Measurements from ENCODE around the gene DUSP14.
"Not testable (repeated sequence)": the region's sequence is repeated elsewhere in the genome, so short reads cannot be mapped to it uniquely, and the experiment has no call there.

The DUSP14 gene

GRCh38 chr17:37485938-37486570 lies 3.6 kb upstream of the DUSP14 start:
- FAIRE-seq = no peak

DNA sequence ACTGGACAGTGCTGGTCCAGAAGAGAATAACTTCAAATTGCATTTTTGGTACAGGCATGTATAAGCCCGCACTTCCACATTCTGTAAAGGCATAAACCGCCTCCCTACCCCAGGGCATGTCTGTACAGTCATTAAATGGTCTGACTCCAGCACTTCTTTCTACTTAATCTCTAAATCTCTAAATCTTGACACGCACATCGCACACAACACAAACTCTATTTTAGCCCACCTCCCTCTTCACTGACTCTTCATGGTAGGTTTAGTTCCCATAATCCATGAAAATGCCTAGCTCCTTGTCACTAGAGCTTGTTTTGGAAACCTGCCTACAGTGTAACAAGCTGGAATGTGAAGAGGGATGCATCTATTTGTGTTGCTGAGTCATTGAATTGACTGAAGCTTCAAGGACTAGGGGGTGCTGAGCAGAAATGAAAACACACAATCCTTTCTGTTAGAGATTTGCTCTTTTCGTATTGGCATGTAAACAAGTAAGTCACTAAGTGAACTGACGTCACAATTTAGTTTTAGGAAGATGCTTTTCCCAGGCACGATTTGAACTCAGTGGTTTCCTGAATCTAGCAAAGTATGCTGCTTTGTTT lies 1.6 kb upstream of the DUSP14 start:
- FAIRE-seq = no peak

DNA sequence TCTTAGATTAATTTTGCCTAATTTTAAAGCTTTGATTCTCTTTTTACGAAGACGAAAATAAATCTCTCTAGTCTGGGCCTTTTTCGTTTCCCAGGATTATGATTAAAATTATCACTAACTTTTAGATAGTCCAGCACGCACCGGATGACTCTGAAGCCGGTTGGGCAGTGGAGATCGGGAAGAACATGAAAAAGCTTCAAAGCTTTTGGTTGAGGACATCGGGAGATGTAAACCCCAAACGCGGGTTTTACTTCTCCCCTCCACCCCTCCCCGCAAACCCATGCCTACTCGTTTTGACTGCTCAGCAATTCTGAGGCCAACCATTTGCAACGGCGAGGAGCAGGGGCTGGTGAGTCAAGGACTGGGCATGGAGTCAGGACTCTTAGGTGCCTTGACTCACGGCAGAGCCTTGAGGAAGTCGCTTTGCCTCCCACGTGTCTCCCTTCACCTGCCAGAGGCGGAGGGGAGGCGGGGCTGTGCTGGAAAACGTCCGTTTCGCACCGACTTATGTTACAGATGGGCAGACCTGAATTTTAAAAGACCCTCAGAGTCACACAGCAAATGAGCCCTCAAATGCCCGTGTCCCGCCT lies 989 bp upstream of the DUSP14 start:
- FAIRE-seq = no peak

DNA sequence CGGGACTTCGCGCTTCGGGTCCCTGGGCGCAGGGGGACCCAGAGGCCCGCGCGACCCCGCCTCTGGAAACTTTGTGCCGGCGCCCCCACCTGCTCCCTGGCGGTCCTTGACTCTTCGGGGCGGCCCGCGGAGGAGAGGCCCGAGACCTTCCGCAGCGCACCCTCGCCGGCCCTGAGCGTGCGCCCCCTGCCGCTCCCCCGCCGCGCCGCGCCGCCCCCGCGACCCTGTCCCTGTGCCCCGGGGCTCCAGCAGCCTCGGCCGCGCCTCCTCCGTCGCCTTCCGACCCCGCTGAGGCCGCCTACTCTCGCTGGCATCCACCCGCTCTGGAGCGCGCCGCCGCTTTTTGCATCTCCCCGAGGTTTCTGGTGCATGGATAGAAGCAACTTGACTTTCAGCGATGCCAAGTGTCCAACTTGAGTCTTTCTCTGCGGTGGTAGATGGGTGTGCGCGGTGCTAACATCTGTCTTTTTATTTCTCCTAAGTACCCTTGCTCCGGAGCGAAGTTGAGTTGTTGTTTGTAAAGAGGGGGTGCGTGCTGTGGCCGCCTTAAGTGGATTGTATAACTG lies 414 bp downstream of the DUSP14 start:
- no peak for FAIRE-seq

DNA sequence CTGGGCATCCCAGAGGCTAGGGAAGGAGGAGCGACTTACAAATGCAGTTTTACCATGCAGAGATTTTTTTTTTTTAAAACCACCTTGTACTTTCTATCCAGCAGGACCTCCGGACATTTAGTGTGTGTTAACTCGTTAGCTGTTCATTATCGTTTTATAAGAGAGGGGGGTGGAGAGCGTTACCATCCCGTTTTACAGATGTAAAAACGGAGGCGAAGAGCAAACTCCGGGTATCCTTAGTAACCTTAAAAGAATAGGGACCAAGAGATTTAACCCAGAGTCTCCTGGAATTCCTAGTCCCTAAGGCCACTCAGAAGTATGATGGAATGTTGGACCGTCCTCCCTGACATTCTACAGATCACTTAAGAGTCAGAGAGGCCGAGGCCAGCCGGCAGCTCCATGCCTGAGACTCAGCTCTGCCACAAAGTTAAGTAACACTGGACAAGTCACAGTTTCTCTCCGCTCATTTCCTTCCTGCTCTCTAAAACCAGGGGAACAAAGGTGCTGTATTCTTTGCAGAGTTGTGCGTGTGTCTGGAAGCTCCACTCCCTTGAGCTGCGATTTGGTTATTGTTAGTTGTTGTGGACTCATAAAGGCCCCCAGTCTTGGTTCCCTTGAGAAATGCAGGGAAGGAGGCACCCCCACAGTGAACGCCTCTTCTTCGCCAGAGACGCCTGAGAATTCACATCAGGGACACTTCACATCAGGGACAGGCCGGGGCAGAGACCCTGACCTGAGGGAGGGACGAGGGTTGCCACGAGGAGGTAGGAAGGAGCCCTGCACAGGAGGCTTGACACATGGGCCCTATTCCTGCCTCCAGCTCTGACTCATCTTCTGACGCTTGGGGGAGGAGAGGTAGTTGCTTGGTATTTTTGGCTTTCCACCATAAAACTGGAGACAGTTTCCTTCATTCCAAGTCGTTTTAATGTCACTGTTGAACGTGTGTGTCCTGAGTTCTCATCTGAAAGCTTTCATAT lies 1.2 kb downstream of the DUSP14 start:
- FAIRE-seq = no peak

DNA sequence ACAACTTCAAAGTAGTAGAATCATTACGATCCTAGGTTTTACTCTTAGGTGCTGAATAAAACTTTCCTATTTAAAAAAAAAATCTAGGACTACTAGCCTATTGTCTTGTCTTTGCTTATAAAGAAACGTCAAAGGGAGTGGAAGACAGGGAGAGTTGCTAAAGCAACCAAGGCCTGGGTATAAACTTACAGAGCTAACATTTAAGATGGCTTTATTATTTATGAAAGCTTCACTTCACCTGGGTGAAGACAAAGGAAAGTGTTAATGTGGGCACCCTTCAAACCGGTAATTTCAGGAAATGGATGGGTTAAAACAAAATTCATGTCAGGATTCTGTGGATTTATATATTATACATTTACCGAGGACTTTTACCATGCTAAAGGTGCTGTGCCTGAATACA lies 2.5 kb downstream of the DUSP14 start:
- FAIRE-seq = no peak

- FAIRE-seq = no peak
These were observed 3.7 kb downstream of the DUSP14 start for GRCh38 chr17:37493249-37494027.

DNA sequence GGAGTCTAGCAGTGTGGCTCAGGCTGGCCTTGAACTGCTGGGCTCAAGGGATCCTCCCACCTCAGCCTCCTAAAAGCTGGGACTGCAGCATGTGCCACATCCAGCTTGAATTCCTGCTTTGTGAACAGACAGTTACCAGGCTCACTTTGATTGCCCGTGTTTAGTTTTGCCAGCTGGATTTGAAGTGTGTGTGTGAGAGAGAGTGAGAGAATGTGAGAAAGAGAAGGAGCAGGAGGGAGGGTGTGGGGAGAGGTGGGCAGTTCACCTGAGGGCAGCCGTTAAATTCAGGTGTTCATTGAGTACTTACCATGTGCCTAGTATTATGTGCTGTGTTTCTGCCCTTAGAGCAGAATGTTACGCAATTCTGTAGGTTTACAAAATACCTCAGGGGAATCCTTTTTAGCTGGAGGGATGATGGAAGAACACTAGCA lies 4.7 kb downstream of the DUSP14 start:
- no peak for FAIRE-seq

DNA sequence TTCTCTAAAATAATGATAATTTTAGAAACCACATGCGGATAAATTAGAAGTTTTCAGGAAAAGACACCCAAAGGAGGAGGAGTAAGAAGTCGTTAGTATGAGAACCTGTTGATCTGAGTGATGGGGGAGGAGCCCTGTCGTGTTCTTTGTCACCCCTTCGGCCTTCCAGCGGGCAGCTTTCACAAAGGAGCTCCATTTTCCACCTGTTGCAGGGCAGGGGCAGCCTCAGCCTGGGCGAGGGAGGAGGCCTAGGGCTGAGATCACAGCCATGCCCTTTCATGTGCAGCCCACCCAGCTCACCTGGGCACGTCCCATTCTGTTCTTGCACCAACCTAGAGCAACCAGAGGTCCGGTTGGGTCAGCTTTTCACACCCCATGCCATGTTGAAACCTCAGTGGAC lies 5.3 kb downstream of the DUSP14 start:
- no peak for FAIRE-seq

DNA sequence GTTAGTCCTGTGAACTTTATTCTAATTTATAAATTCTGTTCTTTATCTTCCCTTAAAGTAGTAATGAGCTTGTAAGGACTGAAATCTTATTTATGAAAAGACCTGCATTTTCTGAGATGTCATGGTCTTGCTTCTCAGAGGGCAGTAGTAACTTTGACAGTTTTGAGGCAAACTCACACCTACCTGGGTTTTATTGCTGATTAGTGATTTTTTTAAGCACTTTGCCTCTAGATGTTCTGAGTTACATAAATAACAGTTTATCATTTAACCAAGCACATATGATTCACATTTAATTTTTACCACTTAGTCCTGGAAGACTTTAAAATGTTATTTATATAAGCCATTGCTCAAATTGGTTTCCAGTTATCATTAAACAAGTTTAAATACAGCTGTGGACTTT lies 10.7 kb downstream of the DUSP14 start:
- FAIRE-seq = no peak

GRCh38 chr17:37502009-37502936 lies 12.6 kb downstream of the DUSP14 start:
- no peak for FAIRE-seq

DNA sequence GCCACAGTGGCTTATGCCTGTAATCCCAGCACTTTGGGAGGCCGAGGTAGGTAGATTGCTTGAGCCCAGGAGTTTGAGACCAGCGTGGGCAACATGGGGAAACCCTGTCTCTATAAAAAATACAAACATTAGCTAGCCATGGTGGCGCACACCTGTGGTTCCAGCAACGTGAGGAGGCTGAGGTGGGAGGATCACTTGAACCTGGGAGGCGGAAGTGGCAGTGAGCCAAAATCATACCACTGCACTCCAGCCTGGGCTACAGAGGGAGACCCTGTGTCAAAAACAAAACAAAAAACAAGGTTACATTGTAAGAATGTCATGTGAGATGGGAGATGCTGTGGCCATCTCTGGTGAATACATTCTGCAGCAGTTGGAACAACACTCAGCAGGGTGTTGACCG lies 13.5 kb downstream of the DUSP14 start:
- no peak for FAIRE-seq

GRCh38 chr17:37505333-37505732 lies 15.6 kb downstream of the DUSP14 start:
- no peak for FAIRE-seq

- FAIRE-seq = no peak
These were observed 17.0 kb downstream of the DUSP14 start for GRCh38 chr17:37506678-37507077.

DNA sequence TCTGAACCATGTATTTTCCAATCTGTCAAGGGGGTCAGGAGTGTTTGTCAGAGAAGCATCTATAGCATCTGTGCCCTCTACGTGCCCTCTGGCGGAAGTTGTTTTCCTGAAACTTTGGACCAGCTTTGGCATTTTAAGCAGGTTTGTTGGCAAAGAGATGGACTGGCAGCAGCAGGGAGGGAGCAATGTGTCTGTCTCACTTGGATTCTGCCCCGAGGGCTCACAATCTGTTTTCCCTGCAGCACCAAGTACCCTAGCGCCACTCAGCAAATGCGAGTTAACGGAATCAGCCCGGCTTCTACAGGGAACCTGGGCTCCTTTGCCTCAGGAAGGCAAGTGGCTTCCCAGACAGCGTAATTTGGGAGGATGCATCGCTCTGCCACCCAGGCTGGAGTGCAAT lies 17.4 kb downstream of the DUSP14 start:
- FAIRE-seq = no peak

DNA sequence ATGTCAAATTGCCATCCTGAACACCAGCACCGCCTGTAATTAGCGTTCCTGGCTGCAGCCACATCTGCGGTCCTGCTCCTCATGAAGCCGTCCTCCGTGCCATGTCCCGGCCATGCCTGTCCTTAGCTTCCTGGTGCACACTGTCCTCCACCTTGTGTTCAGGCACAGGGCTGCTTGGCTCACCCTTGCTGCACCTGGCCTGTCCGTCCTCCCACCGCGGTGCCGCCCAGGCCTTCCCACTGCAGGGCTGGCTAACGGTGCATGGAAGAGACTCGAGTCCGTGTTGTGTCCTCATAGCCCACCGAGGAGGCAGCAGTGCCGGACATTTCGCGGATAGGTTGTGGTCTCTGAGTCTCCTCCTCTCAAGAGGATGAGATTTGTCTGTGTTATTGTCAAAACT lies 20.4 kb downstream of the DUSP14 start:
- no peak for FAIRE-seq

- not testable (repeated sequence) for FAIRE-seq
These were observed 22.0 kb downstream of the DUSP14 start for GRCh38 chr17:37511642-37512041.

DNA sequence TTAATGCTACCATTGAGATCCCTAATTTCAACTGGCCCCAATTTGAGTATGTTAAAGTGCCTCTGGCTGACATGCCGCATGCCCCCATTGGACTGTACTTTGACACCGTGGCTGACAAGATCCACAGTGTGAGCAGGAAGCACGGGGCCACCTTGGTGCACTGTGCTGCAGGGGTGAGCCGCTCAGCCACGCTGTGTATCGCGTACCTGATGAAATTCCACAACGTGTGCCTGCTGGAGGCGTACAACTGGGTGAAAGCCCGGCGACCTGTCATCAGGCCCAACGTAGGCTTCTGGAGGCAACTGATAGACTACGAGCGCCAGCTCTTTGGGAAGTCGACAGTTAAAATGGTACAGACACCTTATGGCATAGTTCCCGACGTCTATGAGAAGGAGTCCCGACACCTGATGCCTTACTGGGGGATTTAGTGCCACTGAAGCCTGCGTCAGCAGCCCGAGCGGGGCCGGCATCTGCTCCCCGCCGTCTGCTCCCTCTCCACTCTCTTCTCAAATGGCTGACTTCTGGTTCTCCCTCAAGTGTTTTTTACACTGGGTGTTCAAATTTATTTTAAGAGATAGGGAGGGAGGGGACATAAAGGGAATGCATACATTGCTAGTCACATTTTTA lies 22.9 kb downstream of the DUSP14 start:
- FAIRE-seq = no peak

- no peak for FAIRE-seq
These were observed 24.0 kb downstream of the DUSP14 start for GRCh38 chr17:37513711-37514110.

DNA sequence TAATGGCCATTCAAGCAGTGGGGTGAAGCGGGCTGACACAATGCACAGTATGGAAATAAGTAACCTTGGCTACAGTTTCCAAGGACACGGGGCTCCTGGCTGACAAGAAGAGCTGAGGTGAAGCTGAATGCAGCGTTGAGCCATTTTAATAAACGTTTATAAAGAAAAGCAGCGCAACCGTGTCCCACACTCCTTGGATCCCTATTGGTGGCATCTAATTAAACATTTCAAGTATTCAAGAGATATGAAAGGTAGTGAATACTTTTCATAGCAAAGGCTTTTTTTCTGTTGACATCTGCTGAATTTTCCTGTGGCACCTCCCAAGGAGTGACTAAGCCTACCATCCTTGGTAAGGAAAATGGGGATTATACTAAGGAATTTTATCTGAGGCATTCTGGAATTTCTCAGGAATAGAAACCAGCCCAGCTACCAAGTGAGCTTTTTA lies 26.5 kb downstream of the DUSP14 start:
- FAIRE-seq = no peak

DNA sequence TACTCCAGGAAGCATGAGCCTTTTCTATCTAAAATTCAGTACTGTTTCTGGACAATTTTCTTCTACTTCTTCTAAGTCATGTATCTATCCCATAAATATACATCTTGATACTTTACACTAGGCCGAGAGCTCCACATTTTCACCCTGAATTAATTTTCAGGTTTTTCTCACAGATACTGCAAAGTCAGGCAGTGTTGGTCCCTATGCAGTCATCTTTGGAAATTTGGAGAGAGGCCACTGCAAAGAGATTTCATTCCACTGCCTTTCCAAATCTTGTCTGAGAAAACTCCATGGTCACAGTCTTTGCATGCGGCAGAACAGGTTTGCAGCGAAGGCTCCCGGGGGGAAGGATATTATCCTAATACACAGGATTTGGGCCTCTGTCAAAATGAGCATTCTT lies 28.2 kb downstream of the DUSP14 start:
- FAIRE-seq = no peak

All from A204.1 (cell line).